T-helper 1 cell treated with Interleukin-12 subunit alpha and Interleukin-12 subunit beta and Interleukin-4 antibody, amounts not matched to agents 30 μg/mL and 1 μg/mL, for 36 hours (primary cell): ENCODE results near the gene HMGXB4.

Experiments used
- H3K27ac Mint-ChIP-seq: one replicate; pipeline ENCODE4 v1.8.0; 2021; ENCODE audit warnings: mild to moderate bottlenecking, mixed read lengths
- H3K27me3 Mint-ChIP-seq: one replicate; pipeline ENCODE4 v1.8.0; 2021; ENCODE audit warnings: low read depth, mixed read lengths
- H3K36me3 Mint-ChIP-seq: one replicate; pipeline ENCODE4 v1.8.0; 2021; ENCODE audit warnings: low read depth, mixed read lengths
- H3K4me1 Mint-ChIP-seq: one replicate; pipeline ENCODE4 v1.8.0; 2021; ENCODE audit warnings: low read depth, mixed read lengths
- H3K4me3 Mint-ChIP-seq: one replicate; pipeline ENCODE4 v1.8.0; 2021; ENCODE audit warnings: mild to moderate bottlenecking, moderate library complexity, mixed read lengths
- H3K9me3 Mint-ChIP-seq: one replicate; pipeline ENCODE4 v1.8.0; 2021; ENCODE audit warnings: mixed read lengths

Gene HMGXB4

GRCh38 chr22:35311551-35311999 lies 54.3 kb downstream of the HMGXB4 start:
- no peaks in the 10 kb centered on the region for H3K27me3 Mint-ChIP-seq
- peaks cover 9% of the 10 kb centered on the region for H3K36me3 Mint-ChIP-seq
- no peak overlapping the region for H3K27ac Mint-ChIP-seq
- H3K9me3 Mint-ChIP-seq = no peaks in the 10 kb centered on the region
- H3K4me1 Mint-ChIP-seq = peaks cover 65% of the 10 kb centered on the region
- H3K4me3 Mint-ChIP-seq = no peak overlapping the region

GRCh38 chr22:35312198-35313059 lies 55.1 kb downstream of the HMGXB4 start:
- Mint-ChIP-seq H3K9me3 (no peaks in the 10 kb centered on the region), H3K27me3 (no peaks in the 10 kb centered on the region), H3K4me1 (peaks cover 58% of the 10 kb centered on the region), H3K36me3 (peaks cover 9% of the 10 kb centered on the region), H3K4me3 (peak overlapping the region; percentile 5), H3K27ac (peak overlapping the region; percentile 69)

GRCh38 chr22:35313311-35314121 lies 56.2 kb downstream of the HMGXB4 start:
- Mint-ChIP-seq H3K4me1 (peaks cover 52% of the 10 kb centered on the region), H3K27me3 (no peaks in the 10 kb centered on the region), H3K36me3 (peaks cover 9% of the 10 kb centered on the region), H3K9me3 (no peaks in the 10 kb centered on the region), H3K4me3 (no peak overlapping the region), H3K27ac (peak overlapping the region; percentile 38)

DNA sequence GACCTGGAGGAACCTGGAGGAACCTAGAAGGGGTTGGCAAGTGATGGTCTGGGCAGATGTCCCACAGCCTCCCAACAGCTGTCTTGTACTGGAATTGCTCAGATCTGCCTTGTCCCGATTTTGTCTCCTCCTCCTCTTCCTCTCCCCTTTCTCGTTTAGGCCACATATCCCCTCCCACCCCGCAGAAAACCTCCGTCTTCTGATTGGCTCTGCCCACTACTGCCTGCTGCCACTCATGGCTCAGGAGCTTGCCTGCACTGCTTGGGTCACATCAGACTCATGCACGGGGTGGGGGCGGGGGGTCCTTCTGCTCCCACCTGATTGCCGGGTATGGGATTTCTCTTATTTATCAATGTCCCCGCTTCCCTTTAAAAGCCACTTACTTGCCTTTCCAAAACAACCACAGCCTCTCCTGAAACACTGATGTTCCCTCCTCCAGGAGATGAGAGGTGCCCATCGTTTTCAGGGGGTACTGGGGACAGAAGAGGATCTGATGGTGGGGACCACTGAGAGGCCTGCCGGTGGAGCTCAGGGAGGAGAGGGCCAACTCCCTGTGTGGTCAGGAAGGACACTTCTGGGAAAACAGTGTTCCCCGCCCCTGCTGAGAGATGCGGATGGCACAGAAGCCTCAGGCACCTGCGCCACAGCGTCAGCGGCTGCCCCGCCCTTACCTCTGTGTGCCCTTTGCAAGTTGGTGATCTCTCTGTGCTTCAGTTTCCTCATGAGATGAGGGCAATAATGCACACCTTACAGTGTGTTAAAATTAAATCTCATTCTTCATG lies 57.1 kb downstream of the HMGXB4 start:
- Mint-ChIP-seq H3K36me3 (peaks cover 9% of the 10 kb centered on the region), H3K4me1 (peaks cover 44% of the 10 kb centered on the region), H3K9me3 (no peaks in the 10 kb centered on the region), H3K27me3 (no peaks in the 10 kb centered on the region), H3K4me3 (no peak overlapping the region), H3K27ac (no peak overlapping the region)

- no peak overlapping the region for H3K4me3 Mint-ChIP-seq
- peaks cover 9% of the 10 kb centered on the region for H3K36me3 Mint-ChIP-seq
- no peak overlapping the region for H3K27ac Mint-ChIP-seq
- no peaks in the 10 kb centered on the region for H3K9me3 Mint-ChIP-seq
- no peaks in the 10 kb centered on the region for H3K27me3 Mint-ChIP-seq
- peaks cover 37% of the 10 kb centered on the region for H3K4me1 Mint-ChIP-seq
Observed at GRCh38 chr22:35315141-35315854, 58.0 kb downstream of the HMGXB4 start.

GRCh38 chr22:35315855-35316745 lies 58.8 kb downstream of the HMGXB4 start:
- peaks cover 29% of the 10 kb centered on the region for H3K4me1 Mint-ChIP-seq
- H3K27ac Mint-ChIP-seq = no peak overlapping the region
- no peaks in the 10 kb centered on the region for H3K9me3 Mint-ChIP-seq
- H3K27me3 Mint-ChIP-seq = no peaks in the 10 kb centered on the region
- peaks cover 9% of the 10 kb centered on the region for H3K36me3 Mint-ChIP-seq
- no peak overlapping the region for H3K4me3 Mint-ChIP-seq

- H3K27me3 Mint-ChIP-seq = no peaks in the 10 kb centered on the region
- H3K36me3 Mint-ChIP-seq = peaks cover 8% of the 10 kb centered on the region
- H3K4me3 Mint-ChIP-seq = no peak overlapping the region
- peaks cover 26% of the 10 kb centered on the region for H3K4me1 Mint-ChIP-seq
- no peaks in the 10 kb centered on the region for H3K9me3 Mint-ChIP-seq
- H3K27ac Mint-ChIP-seq = no peak overlapping the region
Observed at GRCh38 chr22:35316751-35317150, 59.5 kb downstream of the HMGXB4 start.

GRCh38 chr22:35317680-35318290 lies 60.5 kb downstream of the HMGXB4 start:
- H3K27ac Mint-ChIP-seq = no peak overlapping the region
- no peaks in the 10 kb centered on the region for H3K27me3 Mint-ChIP-seq
- H3K9me3 Mint-ChIP-seq = no peaks in the 10 kb centered on the region
- H3K4me3 Mint-ChIP-seq = no peak overlapping the region
- peaks cover 5% of the 10 kb centered on the region for H3K36me3 Mint-ChIP-seq
- peaks cover 20% of the 10 kb centered on the region for H3K4me1 Mint-ChIP-seq

GRCh38 chr22:35318346-35319215 lies 61.3 kb downstream of the HMGXB4 start:
- no peaks in the 10 kb centered on the region for H3K27me3 Mint-ChIP-seq
- no peaks in the 10 kb centered on the region for H3K9me3 Mint-ChIP-seq
- peaks cover 15% of the 10 kb centered on the region for H3K4me1 Mint-ChIP-seq
- H3K4me3 Mint-ChIP-seq = no peak overlapping the region
- peaks cover 7% of the 10 kb centered on the region for H3K36me3 Mint-ChIP-seq
- H3K27ac Mint-ChIP-seq = no peak overlapping the region

DNA sequence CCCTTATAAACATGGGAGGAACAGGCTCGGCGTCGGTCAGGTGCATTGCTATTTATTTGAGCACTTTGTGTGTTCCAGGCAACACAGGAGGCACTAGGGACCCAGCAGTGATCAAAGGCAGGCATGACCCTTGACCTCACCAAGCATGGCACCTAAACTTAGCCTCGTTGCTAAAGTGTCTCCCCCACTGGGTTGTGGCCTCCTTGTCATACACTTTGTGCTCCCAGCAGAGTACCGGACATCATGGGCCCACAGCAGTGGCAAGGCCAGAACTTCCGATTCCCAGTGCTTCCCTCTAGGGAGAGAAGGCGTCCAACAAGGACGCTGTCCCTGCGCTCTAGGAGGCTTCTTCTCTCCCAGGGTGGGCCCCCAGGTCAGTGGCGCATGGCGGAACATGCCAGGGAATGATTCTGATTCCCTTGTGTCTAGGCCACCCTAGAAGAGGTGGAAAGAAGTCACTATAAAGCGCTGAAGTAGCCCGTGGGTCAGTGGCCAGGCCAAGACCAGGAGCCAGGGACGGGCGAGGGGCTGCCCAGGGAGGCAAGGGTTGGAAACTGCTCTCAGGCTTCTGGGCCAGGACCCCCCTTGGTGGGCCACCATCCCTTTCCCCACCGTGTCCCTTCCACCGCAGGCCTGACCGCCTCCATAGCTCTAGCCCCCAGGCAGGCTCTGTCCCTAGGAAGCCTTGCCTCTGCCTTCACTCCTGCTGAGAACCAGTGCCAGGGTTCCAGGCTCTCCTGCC lies 62.1 kb downstream of the HMGXB4 start:
- no peaks in the 10 kb centered on the region for H3K9me3 Mint-ChIP-seq
- H3K4me1 Mint-ChIP-seq = peaks cover 8% of the 10 kb centered on the region
- H3K36me3 Mint-ChIP-seq = peaks cover 12% of the 10 kb centered on the region
- H3K27me3 Mint-ChIP-seq = no peaks in the 10 kb centered on the region
- no peak overlapping the region for H3K27ac Mint-ChIP-seq
- no peak overlapping the region for H3K4me3 Mint-ChIP-seq

GRCh38 chr22:35322126-35322525 lies 64.8 kb downstream of the HMGXB4 start:
- Mint-ChIP-seq H3K4me1 (no peaks in the 10 kb centered on the region), H3K36me3 (peaks cover 24% of the 10 kb centered on the region), H3K9me3 (no peaks in the 10 kb centered on the region), H3K27me3 (no peaks in the 10 kb centered on the region), H3K4me3 (no peak overlapping the region), H3K27ac (no peak overlapping the region)

DNA sequence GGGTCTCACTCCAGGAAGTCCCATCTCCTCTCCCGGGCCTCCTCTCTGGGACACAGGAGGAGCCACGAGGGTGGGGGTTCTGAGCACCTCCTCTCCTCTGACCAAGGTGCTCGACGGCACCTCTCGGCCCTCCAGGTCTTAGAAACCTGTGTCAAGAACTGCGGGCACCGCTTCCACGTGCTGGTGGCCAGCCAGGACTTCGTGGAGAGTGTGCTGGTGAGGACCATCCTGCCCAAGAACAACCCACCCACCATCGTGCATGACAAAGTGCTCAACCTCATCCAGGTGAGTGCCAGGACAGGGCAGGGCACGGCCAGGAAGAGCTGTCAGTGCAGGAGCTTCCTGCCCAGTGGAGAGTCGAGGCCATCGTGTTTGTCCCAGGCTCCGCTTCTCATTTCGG lies 65.6 kb downstream of the HMGXB4 start:
- H3K4me3 Mint-ChIP-seq = no peak overlapping the region
- peaks cover 27% of the 10 kb centered on the region for H3K36me3 Mint-ChIP-seq
- no peaks in the 10 kb centered on the region for H3K27me3 Mint-ChIP-seq

More for the DNA sequence above, 65.6 kb downstream of the HMGXB4 start:
- no peak overlapping the region for H3K27ac Mint-ChIP-seq
- H3K9me3 Mint-ChIP-seq = no peaks in the 10 kb centered on the region
- no peaks in the 10 kb centered on the region for H3K4me1 Mint-ChIP-seq
